Gastroesophageal sphincter (tissue), 4 donors: ENCODE data around the gene HOXB4. TPM values are rescaled to one million over a fixed set of nuclear protein-coding genes. Genes with fewer than 3 reads are reported as not detected.

ENCODE experiments used
- ATAC-seq: fragments of 150-250 bp; one replicate; pipeline ENCODE4 v1.9.1; 2016; ENCODE audit warnings: mild to moderate bottlenecking, moderate library complexity
- H3K27ac ChIP-seq, 4 donors: fragments of 200-600 bp; sonication (generic) in 3 of 4; 1 replicate in 3 of 4; 2 replicates in 1 of 4; pipeline ENCODE4 v1.5.1; 2016 to 2019
- H3K27me3 ChIP-seq: fragments of 200-600 bp; sonication (generic); one replicate; pipeline ENCODE4 v1.5.1; 2019
- H3K36me3 ChIP-seq, 2 donors: fragments of 200-600 bp; sonication (generic); one replicate each; pipeline ENCODE4 v1.5.1; 2019; ENCODE audit warnings: control low read depth in 1 of 2
- H3K4me1 ChIP-seq, 3 donors: fragments of 200-600 bp; sonication (generic); 1 replicate in 2 of 3; 2 replicates in 1 of 3; pipeline ENCODE4 v1.5.1; 2016 to 2019; ENCODE audit warnings: control low read depth in 2 of 3
- H3K4me3 ChIP-seq, 2 donors: fragments of 200-600 bp; sonication (generic); one replicate each; pipeline ENCODE4 v1.5.1; 2019; ENCODE audit warnings: mild to moderate bottlenecking in 1 of 2, moderate library complexity in 1 of 2
- H3K9me3 ChIP-seq, 3 donors: fragments of 200-600 bp; sonication (generic); one replicate each; pipeline ENCODE4 v1.5.1; 2017 to 2019; ENCODE audit warnings: control low read depth in 2 of 3
- EP300 ChIP-seq: sonication (generic); formaldehyde crosslinking; IDR thresholded peaks from one replicate; pipeline ENCODE4 v1.6.1; 2017; ENCODE audit warnings: antibody characterized with exemption, mild to moderate bottlenecking
- POLR2A ChIP-seq, 2 donors: fragments of 450-650 bp; IDR thresholded peaks; one replicate each; pipeline ENCODE4 v1.6.1; 2017; ENCODE audit warnings: antibody characterized with exemption in 2 of 2, mild to moderate bottlenecking in 2 of 2, moderate library complexity in 1 of 2
- POLR2AphosphoS5 ChIP-seq: sonication (generic); formaldehyde crosslinking; IDR thresholded peaks from one replicate; pipeline ENCODE4 v1.6.1; 2017; ENCODE audit warnings: antibody characterized with exemption
- WGBS, 2 donors: methylation state at CpG; one replicate each; pipeline ENCODE4 v1.1.5; 2018; ENCODE audit warnings: low coverage in 1 of 2; 5-methylcytosine and 5-hydroxymethylcytosine counted together
- total RNA-seq, 4 donors: library from RNA; depleted of rRNA; stranded (reverse); fragments of >200 nt; gene quantifications; one replicate each; pipeline ENCODE4 v1.1.0, GENCODE V29; 2016
- TF ChIP-seq, protein P1 (sequence below), 4 experiments: fragments of 200-600 bp in 2 of 4; fragments of 450-650 bp in 2 of 4; sonication (generic) in 1 of 4; IDR thresholded peaks; one replicate each; pipeline ENCODE4 v1.5.1; 2017 to 2019; ENCODE audit warnings: antibody characterized with exemption in 4 of 4, mild to moderate bottlenecking in 2 of 4, moderate library complexity in 2 of 4

HOXB4 gene
- total RNA-seq, 4 donors from 2014 or later: 3.0 to 12.9 (median 6.9) TPM

- TF ChIP-seq, protein P1, sequence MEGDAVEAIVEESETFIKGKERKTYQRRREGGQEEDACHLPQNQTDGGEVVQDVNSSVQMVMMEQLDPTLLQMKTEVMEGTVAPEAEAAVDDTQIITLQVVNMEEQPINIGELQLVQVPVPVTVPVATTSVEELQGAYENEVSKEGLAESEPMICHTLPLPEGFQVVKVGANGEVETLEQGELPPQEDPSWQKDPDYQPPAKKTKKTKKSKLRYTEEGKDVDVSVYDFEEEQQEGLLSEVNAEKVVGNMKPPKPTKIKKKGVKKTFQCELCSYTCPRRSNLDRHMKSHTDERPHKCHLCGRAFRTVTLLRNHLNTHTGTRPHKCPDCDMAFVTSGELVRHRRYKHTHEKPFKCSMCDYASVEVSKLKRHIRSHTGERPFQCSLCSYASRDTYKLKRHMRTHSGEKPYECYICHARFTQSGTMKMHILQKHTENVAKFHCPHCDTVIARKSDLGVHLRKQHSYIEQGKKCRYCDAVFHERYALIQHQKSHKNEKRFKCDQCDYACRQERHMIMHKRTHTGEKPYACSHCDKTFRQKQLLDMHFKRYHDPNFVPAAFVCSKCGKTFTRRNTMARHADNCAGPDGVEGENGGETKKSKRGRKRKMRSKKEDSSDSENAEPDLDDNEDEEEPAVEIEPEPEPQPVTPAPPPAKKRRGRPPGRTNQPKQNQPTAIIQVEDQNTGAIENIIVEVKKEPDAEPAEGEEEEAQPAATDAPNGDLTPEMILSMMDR (IDR thresholded peaks at IDR 0.05): no peak
- TF ChIP-seq POLR2A (IDR thresholded peaks at IDR 0.05) (no peak), POLR2AphosphoS5 (no peak), EP300 (no peak)
- WGBS, 2 donors: 73% methylated on average over 19 to 30 of the region's 34 CpGs
- Histone ChIP-seq H3K36me3 (no peaks in the 10 kb centered on the region), H3K27me3 (peaks cover 13% of the 10 kb centered on the region), H3K4me3 (peak overlapping the region; percentile 50 to 73), H3K27ac (peak overlapping the region; percentile 41 to 98 (median 94)), H3K4me1 (peaks cover 3 to 56% (median 5%) of the 10 kb centered on the region in 3 donors), H3K9me3 (no peaks in the 10 kb centered on the region)
- ATAC-seq: no peak
Observed at GRCh38 chr17:48586355-48587258, 8.5 kb upstream of the HOXB4 start.

GRCh38 chr17:48584223-48584741 lies 6.1 kb upstream of the HOXB4 start:
- peak overlapping the region in 1 of 2 donors; percentile 73 for H3K4me3 ChIP-seq

DNA sequence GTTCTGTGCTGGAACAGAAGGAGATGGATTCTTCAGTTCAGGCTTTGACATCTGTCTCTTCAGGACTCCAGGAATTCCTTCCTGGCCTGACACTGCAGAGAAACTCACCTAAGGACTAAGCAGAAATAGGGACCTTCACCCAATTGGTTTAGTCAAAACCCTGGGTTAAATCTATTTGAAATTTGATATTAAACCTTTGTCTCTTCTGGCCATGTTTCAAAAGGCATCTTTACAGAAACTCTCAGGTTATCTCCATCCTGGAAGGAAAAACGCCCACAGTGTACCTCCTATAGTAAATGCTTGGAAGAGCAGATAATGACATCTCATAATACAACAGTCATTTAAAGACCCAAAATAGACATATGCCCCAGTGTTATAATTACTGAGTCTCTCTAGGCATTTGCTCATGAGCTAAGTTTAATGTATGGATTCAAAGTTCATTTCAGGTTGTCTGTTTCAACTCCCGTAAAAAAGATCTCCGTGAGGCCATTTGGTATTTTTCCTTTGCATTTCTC lies 5.6 kb upstream of the HOXB4 start:
- no peak for ATAC-seq
- Histone ChIP-seq H3K36me3 (no peaks in the 10 kb centered on the region), H3K27me3 (no peaks in the 10 kb centered on the region), H3K27ac (peak overlapping the region; percentile 6 to 98 (median 94)), H3K4me3 (no peak overlapping the region), H3K4me1 (peaks cover 3 to 78% (median 5%) of the 10 kb centered on the region in 3 donors), H3K9me3 (no peaks in the 10 kb centered on the region)
- TF ChIP-seq POLR2A (IDR thresholded peaks at IDR 0.05) (no peak), EP300 (no peak), POLR2AphosphoS5 (no peak)
- TF ChIP-seq, protein P1 (IDR thresholded peaks at IDR 0.05): no peak
- 70 to 80% methylated on average over 1 to 3 of the region's 3 CpGs for WGBS, 2 donors

More at GRCh38 chr17:48584223-48584741, 6.1 kb upstream of the HOXB4 start:
- Histone ChIP-seq H3K4me1 (peaks cover 3 to 73% (median 5%) of the 10 kb centered on the region in 3 donors), H3K36me3 (no peaks in the 10 kb centered on the region), H3K9me3 (no peaks in the 10 kb centered on the region), H3K27ac (peak overlapping the region in 3 of 4 donors; percentile 91 to 98 (median 97)), H3K27me3 (no peaks in the 10 kb centered on the region)
- 64 to 71% methylated on average over 2 of the region's 2 CpGs for WGBS, 2 donors
- TF ChIP-seq, protein P1 (IDR thresholded peaks at IDR 0.05): no peak
- no peak for TF ChIP-seq POLR2AphosphoS5
- TF ChIP-seq EP300: no peak
- TF ChIP-seq POLR2A (IDR thresholded peaks at IDR 0.05): no peak
- no peak for ATAC-seq

GRCh38 chr17:48582750-48583069 lies 4.6 kb upstream of the HOXB4 start:
- no peaks in the 10 kb centered on the region for H3K9me3 ChIP-seq
- 0 to 25% methylated on average over 2 to 3 of the region's 7 CpGs for WGBS, 2 donors
- no peak for ATAC-seq
- peaks cover 3 to 81% (median 5%) of the 10 kb centered on the region in 3 donors for H3K4me1 ChIP-seq
- peak overlapping the region; percentile 45 to 81 for H3K4me3 ChIP-seq
- H3K27ac ChIP-seq: peak overlapping the region; percentile 91 to 98 (median 96)
- H3K36me3 ChIP-seq: no peaks in the 10 kb centered on the region
- no peaks in the 10 kb centered on the region for H3K27me3 ChIP-seq
- TF ChIP-seq, protein P1 (IDR thresholded peaks at IDR 0.05): no peak
- TF ChIP-seq POLR2A (IDR thresholded peaks at IDR 0.05) (no peak), POLR2AphosphoS5 (no peak), EP300 (no peak)
